Dermis microvascular lymphatic vessel endothelial cell (primary cell): Measurements from ENCODE around the gene CCDC146. TPM values are rescaled to one million over a fixed set of nuclear protein-coding genes. Genes with fewer than 3 reads are reported as not detected.

Experiments used
- DNase-seq, 2 donors: peaks; one replicate each; pipeline versions ENCODE4 v3.0.0 to v3.0.0-alpha.2; 2010; ENCODE audit warnings: low read depth in 2 of 2
- total RNA-seq: library from RNA; depleted of rRNA; stranded (reverse); fragments of >200 nt; gene quantifications from 2 replicates; pipeline ENCODE4 v1.2.1, GENCODE V29; 2014

Gene CCDC146
- total RNA-seq, 1 donor from 2014 or later = 0.26 TPM

DNA sequence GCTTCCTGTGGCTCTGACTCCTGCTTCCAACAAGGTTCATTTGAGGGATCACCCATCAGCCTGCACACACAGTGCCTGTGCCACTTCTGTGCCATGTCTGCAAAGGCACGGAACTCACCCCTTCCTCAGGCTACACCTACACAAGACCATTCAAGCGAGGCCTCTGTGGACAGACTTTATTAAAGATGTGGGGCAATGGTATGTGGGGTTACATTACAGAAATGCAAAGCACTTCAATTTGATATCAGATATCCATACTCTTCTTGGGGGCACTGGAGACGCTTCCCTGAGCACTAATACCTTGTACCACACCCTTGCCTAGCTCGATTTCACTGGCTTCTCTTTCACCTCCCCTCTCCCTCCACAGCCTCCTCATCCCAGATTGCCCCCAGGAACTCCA lies 161.6 kb downstream of the CCDC146 start:
- DNase-seq = no peak

DNA sequence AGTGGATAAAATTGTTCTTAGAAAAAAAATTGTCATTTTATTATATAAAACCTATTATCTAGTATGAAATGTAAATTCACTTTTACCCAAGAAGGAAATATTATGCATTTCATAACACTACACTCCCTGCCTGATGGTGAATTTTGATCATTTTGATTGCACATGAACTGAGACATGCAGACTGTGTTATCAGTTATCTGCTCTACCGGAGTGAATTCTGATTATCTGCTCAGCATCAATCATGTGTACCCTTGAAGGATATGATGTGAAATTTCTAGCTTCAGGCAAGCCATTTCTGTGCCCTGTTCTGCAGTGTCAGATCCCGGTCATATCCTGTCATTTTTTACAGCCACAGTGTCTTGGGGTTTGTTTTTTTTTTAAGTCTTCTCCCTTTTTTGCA lies 162.2 kb downstream of the CCDC146 start:
- no peak for DNase-seq

DNA sequence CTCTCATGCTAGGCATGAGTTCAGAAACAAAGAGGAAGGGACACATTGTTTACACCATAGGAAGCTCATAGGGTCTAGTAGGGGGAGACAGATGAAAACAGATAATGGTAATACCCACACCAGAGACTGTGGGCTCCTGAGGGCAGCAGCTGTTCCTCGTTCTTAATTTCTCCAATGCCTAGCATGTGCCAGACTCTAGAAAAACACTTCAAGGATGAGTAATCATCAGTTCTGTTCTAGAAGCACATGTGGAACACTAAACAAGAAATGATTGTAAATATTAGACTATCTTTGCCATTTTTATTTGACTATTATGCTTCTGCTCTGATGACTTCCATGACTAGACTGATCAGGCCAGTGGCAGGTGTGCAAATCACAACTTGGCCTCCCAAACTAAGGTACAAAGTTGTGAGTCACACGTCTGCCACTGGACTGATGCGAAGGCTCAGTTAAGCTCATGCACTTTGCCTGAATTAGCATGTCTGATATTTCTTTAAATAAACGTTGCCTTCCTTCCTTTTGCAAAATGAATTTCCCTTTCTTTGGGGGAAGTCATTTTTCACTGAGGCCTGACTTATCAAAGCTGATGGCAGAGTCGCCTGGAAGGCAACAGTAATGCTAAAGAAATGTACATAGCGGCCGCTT lies 166.4 kb downstream of the CCDC146 start:
- DNase-seq = peak in 1 of 2 donors; percentile 2

DNA sequence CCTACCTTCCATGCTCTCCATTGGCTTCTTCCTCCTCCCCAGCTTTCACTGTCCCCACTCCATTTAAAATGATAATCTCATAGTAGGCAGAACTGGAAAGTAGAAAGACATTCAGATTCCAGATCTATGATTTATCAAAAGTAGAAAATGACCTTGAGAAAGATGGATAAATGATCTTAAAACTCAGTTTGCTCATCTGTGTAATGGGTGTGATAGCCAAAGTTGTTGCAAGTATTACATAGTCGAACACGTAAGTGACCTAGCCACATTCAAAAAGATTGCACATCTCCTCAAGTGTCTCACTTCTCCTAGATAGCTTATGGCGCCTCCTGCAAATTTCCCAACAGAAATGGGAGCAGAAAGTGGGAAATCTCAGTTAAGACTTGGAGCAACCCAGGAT lies 167.0 kb downstream of the CCDC146 start:
- no peak for DNase-seq

DNA sequence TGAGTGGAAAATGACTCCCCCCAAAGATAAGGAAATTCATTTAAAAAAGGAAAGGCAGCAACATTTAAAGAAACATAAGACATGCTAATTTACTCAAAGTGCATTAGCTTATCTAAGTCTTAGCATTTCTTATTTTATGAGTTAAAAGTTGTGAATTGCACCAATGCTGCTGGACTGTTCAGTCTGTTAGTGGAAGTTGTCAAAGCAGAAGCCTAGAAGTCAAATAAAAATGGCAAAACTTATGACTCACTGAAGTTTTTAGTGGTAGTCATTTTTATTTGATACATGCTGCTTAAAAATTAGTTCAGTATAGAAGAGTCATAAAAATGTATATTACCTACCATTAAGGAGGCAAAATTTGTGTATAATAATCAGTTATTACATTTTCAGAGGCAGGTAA lies 168.0 kb downstream of the CCDC146 start:
- no peak for DNase-seq

DNA sequence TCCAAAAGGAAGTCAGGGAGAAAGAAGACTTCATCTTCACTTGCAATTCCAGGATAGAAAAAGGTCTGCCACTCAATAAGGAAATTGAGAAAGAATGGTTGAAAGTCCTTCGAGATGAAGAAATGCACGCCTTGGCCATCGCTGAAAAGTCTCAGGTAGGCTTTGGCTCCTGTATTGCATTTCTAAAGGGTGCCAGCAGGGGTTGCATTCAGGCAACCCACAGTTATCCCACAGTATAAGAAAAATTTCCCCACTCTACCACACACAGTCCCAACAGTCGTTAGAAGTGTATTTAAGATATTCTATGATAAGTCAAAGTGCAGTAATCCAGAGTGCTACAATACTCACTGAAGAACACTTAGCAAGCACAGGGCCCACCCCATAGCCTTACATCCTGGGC lies 170.6 kb downstream of the CCDC146 start:
- no peak for DNase-seq

DNA sequence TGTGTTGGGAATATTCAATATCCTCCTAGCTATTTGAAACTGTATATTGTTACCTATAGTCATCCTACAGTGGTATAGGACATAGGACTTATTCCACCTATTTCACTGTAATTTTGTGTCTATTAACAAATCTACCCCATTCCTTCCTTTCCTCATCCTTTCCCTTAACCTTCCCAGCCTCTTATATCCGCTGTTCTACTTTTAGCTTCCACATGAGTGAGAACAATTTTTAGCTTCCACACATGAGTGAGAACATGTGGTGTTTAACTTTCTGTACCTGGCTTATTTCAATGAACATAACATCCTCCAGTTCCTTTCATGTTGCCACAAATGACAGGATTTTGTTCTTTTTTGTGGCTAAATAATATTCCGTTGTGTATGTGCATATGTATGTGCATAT lies 173.1 kb downstream of the CCDC146 start:
- DNase-seq = no peak

DNA sequence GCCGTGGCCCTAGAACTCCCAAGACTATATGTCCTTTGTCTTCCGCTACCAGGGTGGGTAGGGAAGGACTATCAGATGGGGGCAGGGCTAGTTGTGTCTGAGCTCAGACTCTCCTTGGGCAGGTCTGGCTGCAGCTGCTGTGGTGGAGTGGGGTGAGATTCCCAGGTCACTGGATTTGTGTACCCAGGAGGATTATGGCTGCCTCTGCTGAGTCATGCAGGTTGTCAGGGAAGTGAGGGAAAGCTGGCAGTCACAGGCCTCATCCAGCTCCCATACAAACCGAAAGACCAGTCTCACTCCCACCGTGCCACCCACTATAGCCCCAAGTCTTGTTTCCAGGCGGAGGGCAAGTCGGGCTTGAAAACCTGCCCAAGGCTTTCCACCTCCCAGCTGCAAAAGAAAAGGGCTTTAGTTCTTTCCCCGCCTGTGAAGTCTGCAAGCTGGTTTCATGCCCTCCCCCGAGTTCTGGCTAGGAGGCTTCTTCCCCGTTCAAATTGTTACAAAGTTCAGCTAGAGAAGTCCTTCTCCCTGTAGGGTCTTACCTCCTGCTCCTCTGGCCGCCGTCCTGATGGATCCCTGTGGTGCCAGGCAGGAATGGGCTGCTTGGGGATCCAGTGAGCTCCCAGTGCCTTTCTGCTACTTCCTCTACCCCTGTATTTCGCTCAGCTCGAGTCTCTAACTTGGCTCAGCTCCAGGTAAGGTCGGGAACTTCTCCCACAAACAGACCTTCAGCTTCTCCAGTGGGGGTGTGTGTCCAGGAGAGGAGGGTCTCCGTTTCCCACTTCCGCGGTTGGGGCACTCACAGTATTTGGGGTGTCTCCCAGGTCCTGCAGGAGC lies 184.0 kb downstream of the CCDC146 start:
- DNase-seq = no peak

DNA sequence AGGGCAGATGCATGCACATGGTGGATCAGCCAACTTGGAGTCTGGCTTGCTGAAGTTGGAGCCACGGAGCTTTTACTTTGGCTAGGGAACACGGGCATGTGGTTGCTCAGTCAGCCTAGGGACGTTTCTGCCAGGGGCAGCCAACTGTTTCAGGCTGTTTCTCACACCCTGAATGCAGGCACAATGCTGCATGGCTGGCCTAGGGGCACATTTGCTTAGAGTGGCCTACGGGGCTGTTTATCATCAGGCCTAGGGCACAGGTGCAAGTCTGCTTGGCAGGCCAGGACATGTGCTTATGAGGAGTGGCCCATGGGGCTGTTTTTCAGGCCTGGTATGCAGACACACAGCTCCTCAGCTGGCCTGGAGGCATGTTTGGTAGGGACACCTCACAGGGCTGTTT lies 186.4 kb downstream of the CCDC146 start:
- no peak for DNase-seq

DNA sequence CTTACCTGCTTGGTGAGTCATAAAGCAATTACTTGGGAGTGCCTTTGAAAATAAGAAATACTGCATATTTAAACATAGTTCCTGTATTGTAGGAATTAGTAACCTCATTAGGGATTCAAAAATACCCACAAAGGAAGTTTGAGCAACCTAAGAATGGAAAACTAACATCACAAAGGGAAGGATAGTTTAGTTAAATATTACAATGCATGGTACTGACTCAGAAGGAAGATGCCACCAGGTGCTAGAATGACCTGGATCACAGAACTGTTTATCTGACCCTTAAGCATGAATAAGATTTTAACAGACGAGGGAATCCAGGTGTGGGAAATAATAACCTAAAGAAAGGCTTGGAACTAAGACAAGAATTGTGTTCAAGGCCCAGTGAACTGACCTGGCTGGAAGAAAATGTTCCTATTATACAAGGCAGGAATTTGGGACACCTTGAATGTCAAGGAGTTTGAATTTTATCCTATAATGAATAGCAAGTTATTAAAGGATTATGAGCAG lies 187.4 kb downstream of the CCDC146 start:
- no peak for DNase-seq

DNA sequence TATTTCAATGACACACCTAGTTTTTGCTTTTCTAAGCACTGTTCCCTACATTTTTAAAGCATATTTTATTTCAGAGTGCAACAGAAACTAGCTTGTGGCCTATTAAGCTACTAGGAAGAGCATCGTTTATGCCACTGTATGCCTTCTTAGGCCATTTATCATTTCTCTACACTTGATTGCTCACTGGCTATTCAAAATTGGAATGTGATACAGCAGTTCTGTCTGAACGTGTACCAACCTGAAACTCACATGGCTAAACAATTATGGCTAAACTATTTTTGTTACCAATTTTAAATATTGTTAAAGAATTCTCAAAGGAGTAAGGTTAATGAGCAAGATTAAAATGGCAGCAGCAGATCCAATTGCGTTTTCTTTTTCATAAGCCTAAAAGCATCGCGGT lies 188.6 kb downstream of the CCDC146 start:
- DNase-seq = no peak

DNA sequence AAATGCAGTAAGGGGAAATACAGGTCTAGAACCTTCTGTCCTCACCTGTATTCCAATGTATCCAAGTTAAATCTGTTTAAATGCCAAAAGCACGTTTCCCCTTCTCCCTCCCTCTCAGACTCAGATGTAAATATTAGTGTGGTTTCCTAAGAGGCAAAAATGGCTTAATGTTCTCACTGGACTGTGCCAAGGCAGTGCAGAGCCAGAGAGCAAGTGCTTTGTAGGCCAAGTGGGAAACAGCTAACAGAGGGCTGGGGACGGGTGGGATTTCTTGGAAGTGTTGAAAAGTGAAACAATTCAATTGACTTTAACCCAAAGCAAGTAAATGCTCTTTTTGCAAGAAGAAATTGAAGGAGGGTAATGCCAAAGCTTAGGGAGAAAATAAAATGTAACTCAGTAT lies 190.7 kb downstream of the CCDC146 start:
- no peak for DNase-seq

DNA sequence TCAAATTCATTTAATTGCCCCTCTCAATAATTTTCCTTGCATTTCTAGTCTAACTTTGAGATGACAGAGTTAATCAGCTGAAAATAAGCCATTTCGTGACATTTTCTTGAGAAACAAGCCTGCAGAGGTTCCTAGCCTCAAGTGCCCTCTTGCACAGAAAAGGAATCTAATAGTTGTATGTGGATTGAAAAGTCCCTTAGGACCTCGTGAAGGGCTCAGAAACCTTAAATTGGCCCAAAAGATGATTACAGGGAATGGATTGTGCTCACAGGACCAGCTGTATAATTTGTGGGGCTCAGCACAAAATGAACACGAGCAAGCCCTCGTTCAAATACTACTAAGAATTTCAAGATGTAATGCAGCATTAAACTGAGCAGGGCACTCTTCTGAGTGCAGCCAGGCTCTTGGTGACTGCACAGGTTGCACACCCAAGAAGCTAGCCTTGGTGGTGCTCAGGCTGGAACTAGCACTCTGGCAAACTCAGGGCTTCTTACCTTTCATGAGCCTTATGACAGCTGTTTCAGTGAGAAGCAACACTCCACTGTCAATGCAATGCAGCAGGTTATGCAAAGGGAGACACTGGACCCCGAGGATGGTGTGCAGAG lies 191.6 kb downstream of the CCDC146 start:
- DNase-seq = no peak

DNA sequence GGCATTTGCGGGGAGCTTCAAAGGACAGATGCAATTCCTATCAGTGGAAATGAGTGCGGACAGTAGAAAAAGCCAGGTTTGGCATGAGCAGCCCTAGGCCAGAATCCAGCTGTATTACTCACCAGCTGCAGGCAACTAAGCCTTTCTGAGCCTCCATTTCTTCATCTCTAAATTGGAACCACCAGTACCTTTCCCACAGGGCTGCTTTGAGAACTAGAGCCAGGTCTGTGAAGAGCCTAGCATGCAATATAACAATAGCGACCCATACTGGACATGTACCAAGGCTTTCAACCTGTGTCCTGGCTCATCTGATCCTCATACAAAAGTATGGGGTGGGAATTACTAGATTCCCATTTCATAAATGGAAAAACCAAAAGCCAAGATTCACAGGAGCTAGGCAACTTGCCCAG lies 192.8 kb downstream of the CCDC146 start:
- DNase-seq = no peak

DNA sequence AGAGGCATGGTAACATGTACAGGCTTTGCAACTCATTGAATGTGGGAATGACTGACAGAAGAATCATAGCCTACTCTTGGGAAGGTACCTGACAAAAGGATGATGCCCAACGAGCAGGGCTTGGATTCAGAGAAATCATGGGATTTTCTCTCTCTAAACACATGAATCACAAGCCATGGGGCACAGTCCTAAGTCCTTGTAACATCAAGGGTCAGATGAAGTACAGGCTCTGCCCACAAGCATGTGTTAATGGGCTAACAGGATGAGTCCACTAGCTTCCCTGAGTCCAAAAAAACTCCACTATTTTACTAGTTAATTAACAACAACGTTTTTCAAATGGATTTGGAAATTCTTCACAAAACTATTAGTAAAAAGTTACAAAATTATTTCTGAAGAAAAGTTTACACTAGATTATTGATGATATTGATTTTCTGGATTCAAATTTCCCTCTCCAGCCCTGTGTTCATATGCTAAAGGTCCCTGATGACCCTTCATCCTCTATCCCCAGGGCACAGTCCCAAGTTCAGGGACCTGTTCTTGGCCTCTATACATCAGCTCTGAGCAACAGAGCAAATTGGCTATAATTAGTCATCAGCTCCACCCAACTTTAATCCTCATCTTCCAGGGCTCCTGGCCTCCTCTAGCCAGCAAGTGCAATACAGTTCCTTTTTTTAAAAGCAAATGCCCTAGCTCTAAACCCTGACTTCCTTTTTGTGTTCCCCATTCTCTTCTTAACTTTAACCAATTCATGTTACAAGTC lies 194.0 kb downstream of the CCDC146 start:
- DNase-seq = no peak

DNA sequence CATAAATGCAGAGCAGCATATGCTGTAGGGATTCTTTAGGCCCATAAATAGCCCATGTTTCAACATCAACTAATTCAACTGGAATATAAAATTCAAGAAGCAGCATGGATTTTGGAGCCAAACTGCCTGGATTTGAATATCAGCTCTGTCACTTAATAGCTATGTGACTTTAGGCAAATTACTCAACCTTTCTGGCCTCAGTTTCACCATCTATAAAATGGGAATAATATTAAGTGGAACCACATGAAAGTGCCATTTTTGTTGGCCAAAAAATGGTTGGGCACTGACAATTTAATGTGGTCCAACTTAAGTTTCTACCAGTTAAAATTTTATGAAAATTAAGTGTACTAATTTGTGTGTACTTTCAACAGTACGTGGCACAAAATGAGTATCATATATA lies 195.6 kb downstream of the CCDC146 start:
- no peak for DNase-seq

DNA sequence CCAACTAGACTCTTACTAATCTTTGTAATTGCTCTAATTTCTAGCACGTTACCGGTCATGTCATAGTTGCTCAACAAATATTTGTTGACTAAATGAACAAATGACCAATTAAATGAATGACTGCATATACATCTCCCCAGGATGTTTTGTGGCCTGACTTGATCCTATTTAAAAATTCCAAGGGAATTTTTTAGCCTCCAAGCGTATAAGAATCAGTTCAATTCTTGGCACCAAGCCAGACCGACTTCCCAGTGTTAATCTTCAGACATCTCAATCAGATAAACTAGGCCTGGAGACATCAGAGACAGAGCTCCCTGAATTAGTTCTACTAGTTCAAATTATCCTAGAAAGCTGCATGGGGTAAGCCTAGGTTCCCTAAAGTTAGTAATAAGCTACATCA lies 197.7 kb downstream of the CCDC146 start:
- DNase-seq = no peak

DNA sequence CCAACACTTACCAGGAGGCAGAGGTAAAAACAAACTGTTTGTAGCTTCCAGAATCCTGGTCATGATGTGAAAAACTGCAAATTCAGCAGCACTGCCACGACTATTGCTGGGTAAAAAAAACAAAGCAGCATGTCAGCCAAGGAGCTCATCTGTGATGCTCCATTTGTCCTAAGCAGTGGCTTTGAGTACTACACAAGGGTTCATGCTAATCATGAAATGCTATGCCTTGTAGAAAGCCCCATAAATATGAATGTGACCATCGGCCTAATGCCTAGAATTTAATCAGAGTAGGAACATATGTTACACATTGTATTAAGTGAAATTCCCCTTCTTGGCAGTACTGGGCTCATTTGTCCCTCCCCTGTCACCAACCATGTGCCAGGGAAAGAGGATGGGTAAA lies 198.3 kb downstream of the CCDC146 start:
- DNase-seq = no peak

DNA sequence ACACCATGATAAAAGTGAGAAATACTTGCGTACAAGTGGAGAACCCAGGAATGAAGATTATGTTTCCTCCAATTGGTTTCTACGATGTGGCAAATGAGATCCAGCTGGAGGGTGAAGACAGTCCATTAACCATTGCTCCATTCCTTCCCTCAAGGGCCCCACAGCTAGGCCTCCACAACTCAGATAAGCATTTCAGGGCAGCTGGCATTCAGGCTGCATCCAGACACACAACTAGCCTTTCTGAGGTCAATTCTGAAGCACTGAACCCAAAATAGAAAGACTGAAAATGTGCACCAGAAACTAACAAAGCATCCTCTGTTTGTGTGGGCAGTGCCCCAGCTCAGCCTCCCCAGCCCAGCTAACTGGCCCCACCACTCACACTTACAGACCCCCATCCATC lies 198.9 kb downstream of the CCDC146 start:
- DNase-seq = no peak

DNA sequence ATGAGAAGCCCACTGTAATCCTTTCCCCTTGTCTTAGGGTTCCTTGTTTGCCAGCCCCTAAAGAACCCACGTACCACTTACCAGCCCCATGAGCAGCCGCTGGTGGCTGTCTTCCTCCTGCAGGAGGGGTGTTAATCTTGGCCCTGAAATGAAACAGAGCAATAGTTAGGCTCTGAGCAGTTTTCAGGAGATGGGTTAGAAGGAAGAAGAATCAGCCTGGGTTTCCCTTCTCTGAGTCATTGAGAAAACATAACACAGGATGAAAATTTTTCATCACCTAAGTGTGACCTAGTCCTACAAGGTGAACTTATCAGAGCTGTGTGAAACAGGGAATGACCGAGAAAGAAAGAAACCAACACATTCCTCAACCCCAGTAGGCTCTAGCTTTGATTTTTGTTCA lies 203.7 kb downstream of the CCDC146 start:
- peak in 1 of 2 donors; percentile 64 for DNase-seq

DNA sequence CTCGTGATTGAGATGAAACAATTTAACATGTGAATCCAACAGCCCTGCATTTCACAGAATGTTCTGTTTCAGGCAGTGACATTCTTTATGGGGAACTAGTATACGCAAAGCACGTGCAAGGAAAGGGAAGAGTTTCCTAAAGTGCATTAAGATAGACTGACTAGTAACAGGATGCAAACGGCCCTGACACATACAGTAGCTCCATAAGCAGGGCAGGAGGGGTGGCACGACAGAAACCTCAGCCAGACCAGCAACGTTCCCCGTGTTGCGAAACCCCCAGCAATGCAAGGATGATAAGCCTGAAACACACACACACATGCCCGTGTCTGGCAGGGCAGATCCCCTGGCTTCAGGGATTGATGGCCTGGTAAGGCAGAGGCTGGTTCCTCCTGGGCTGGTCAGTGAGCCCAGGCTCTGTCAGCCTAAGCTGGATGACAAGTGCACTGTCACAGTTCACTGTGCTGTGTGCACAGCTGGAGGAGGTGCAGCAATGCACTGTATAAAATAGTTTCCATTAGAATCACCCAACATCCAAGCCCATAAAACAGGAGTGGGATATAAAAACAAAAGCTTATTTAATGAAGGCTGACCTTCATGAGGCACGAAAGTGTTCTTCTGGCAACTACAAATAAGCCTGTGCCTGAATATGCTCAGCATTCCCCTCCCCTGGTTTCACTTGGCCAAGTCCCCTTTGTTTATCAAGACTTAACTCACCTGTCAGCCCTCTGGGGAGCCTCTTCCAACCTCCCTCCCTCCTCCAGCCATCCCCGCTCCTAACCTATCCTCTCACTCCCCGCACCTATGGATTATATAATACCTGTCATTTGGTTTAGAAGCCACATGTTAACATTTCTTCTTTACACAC lies 204.9 kb downstream of the CCDC146 start:
- DNase-seq = peak; percentile 54 to 65
